ENCODE data around the gene PTGER1. TPM values are rescaled to one million over a fixed set of nuclear protein-coding genes. Genes with fewer than 3 reads are reported as not detected.

The PTGER1 gene
- total RNA-seq, 1 experiment from 2014 or later = 0.63 TPM

DNA sequence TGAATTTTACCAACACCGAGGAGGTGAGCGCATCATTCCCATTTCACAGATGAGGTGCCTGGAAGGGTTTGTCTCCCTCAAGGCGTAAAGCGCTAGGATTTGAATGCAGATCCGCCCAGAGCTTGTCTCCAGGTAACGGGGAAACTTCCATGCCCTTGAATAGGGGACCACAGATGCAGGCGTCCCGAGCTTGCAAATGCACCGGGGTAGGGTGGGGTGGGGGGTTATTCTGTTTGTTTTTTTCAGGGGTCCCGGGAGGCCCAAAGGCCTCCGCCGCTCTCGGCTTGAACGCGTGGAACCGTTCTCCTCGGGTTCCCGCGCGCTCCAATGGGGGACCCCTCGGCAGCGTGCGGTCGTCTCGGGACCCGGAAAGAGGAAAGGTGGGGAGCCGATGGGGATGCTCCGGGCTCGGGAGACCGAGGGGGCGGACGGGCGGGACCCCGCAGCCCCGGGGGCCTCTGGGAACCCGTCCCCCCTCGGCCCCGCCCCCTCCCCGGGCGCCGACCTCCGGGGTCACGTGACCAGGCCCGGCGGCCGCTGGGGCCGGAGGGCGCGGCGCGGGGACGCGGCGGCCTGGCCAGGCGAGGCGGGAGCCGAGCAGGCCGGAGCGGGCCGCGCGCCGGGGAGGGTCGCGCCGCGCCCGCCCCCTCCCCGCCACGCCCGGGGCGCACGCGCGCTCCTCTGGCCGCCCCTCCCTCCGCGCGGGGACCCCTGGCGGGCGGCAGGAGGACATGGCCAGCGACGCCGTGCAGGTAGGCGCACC, 42.2 kb downstream of the PTGER1 start, which contains the start of gene PKN1:
Gene PKN1 (plus strand): TSS at position 516 of the 763 bp plus-strand sequence. CDS start 216 bp downstream, at position 732.
- peaks cover 7 to 10% of the 10 kb centered on the region in 2 experiments for H3K4me1 Mint-ChIP-seq
- no peak within 1 kb of the TSS for H3K4ac ChIP-seq (ENCODE audit: low read depth, low read length)

More for the DNA sequence above, 42.2 kb downstream of the PTGER1 start, which contains the start of gene PKN1:
- peak within 1 kb of the TSS in 1 of 3 experiments; percentile 18; a peak in 2 of 7 replicates for H3K27ac Mint-ChIP-seq
- Histone ChIP-seq H3K27ac (ENCODE audit: insufficient read length, low read depth, low read length) (no peak within 1 kb of the TSS), H2AFZ (ENCODE audit: low read length) (no peak within 1 kb of the TSS), H3K9ac (ENCODE audit: extremely low read depth, insufficient read length, low read length) (peak within 1 kb of the TSS; percentile 59), H3T11ph (ENCODE audit: low read length) (no peak within 1 kb of the TSS), H2BK20ac (ENCODE audit: low read depth, low read length, poor library complexity, severe bottlenecking) (no peak within 1 kb of the TSS), H3K79me2 (ENCODE audit: insufficient read depth, low read length) (peaks cover 1% of the 10 kb centered on the region; the same call in 1 of the 2 replicates), H2BK15ac (ENCODE audit: low read depth, low read length) (no peak within 1 kb of the TSS), H3K18ac (ENCODE audit: insufficient read length, low read depth, low read length) (no peak within 1 kb of the TSS), H3K56ac (ENCODE audit: insufficient read length, low read depth, low read length) (no peak within 1 kb of the TSS), H4K8ac (replicated peaks; ENCODE audit: insufficient read length, low read depth, low read length) (no peak within 1 kb of the TSS), H3K4me1 (ENCODE audit: insufficient read depth, low read length) (no peaks in the 10 kb centered on the region), H4K5ac (ENCODE audit: insufficient read length, low read depth, low read length) (no peak within 1 kb of the TSS), H3K79me1 (ENCODE audit: insufficient read depth, low read depth, low read length, poor library complexity, severe bottlenecking) (peaks cover 4% of the 10 kb centered on the region), H3K23ac (ENCODE audit: insufficient read length, low read depth, low read length) (no peak within 1 kb of the TSS), H3K4me2 (ENCODE audit: insufficient read depth, insufficient read length, low read length) (peak within 1 kb of the TSS; percentile 44), H3K14ac (ENCODE audit: insufficient read depth, low read length) (peak within 1 kb of the TSS; percentile 17; the same call in 1 of the 2 replicates), H2AK5ac (ENCODE audit: insufficient read length, low read length) (no peak within 1 kb of the TSS), H3K27me3 (ENCODE audit: insufficient read depth, low read length) (no peaks in the 10 kb centered on the region), H4K20me1 (ENCODE audit: control insufficient read depth, insufficient read depth, insufficient read length) (no peaks in the 10 kb centered on the region), H4K91ac (ENCODE audit: insufficient read length, low read depth, low read length) (no peak within 1 kb of the TSS), H2BK120ac (ENCODE audit: low read depth, low read length, poor library complexity, severe bottlenecking) (no peak within 1 kb of the TSS), H3K23me2 (ENCODE audit: insufficient read length, low read depth, low read length, poor library complexity, severe bottlenecking) (peaks cover 7% of the 10 kb centered on the region), H3K9me3 (ENCODE audit: control insufficient read depth, low read depth, low read length) (no peaks in the 10 kb centered on the region), H2BK12ac (ENCODE audit: insufficient read length, low read depth, low read length) (no peak within 1 kb of the TSS), H2BK5ac (ENCODE audit: insufficient read length, low read length) (no peak within 1 kb of the TSS)
- no CpG with 5 or more reads among the region's 85 CpGs for WGBS (ENCODE audit: extremely low coverage, insufficient read length, low lambda C conversion rate)
- TF ChIP-seq CTCF (conservative IDR thresholded peaks at IDR 0.05) = no peak
- H3K9me3 Mint-ChIP-seq = no peaks in the 10 kb centered on the region
- peaks cover 20% of the 10 kb centered on the region for H3K27me3 Mint-ChIP-seq (ENCODE audit: low read depth)
- H3K36me3 Mint-ChIP-seq (ENCODE audit: insufficient read depth in 1 of 3, low read depth in 3 of 3) = peaks cover 0 to 8% (median 0%) of the 10 kb centered on the region in 3 experiments; a peak in 2 of 7 replicates
- peak within 1 kb of the TSS; percentile 74 to 82 for H3K4me3 Mint-ChIP-seq
- DNase-seq = peak; percentile 67
